H9 (cell line): ENCODE results near the gene CCR7. TPM values are rescaled to one million over a fixed set of nuclear protein-coding genes. Genes with fewer than 3 reads are reported as not detected.

Experiments used
- DNase-seq: peaks from one replicate; pipeline ENCODE4 v3.0.0-alpha.2; 2017
- H2AFZ ChIP-seq: one replicate; pipeline ENCODE4 v1.6.1; 2013; ENCODE audit warnings: mild to moderate bottlenecking, low read length, control low read depth, moderate library complexity
- H2AK5ac ChIP-seq: 2 replicates; pipeline ENCODE4 v1.6.1; 2013; ENCODE audit warnings: low read length, control low read depth, mixed read lengths; ENCODE audit not compliant: insufficient read length
- H2BK120ac ChIP-seq: one replicate; pipeline ENCODE4 v1.6.1; 2013; ENCODE audit warnings: low read depth, mild to moderate bottlenecking, low read length, control low read depth, inconsistent platforms; ENCODE audit not compliant: poor library complexity, severe bottlenecking
- H2BK12ac ChIP-seq: 2 replicates; pipeline ENCODE4 v1.6.1; 2013; ENCODE audit warnings: low read length, control low read depth, mixed read lengths, low read depth; ENCODE audit not compliant: insufficient read length
- H2BK15ac ChIP-seq: 2 replicates; pipeline ENCODE4 v1.6.1; 2013; ENCODE audit warnings: low read depth, low read length, control low read depth
- H2BK20ac ChIP-seq: one replicate; pipeline ENCODE4 v1.6.1; 2013; ENCODE audit warnings: low read depth, mild to moderate bottlenecking, low read length, control low read depth, inconsistent platforms; ENCODE audit not compliant: poor library complexity, severe bottlenecking
- H2BK5ac ChIP-seq: 2 replicates; pipeline ENCODE4 v1.6.1; 2013; ENCODE audit warnings: low read length, control low read depth, mixed read lengths; ENCODE audit not compliant: insufficient read length
- H3K14ac ChIP-seq: 2 replicates; pipeline ENCODE4 v1.6.1; 2013; ENCODE audit warnings: low read length, control low read depth; ENCODE audit not compliant: insufficient read depth
- H3K18ac ChIP-seq: 2 replicates; pipeline ENCODE4 v1.6.1; 2013; ENCODE audit warnings: low read depth, mild to moderate bottlenecking, mixed read lengths, low read length, control low read depth; ENCODE audit not compliant: insufficient read length
- H3K23ac ChIP-seq: 2 replicates; pipeline ENCODE4 v1.6.1; 2013; ENCODE audit warnings: low read length, control low read depth, mixed read lengths, low read depth; ENCODE audit not compliant: insufficient read length
- H3K23me2 ChIP-seq: 2 replicates; pipeline ENCODE4 v1.6.1; 2013; ENCODE audit warnings: low read depth, mild to moderate bottlenecking, mixed read lengths, low read length, control low read depth; ENCODE audit not compliant: insufficient read length, poor library complexity, severe bottlenecking
- H3K27ac ChIP-seq: 2 replicates; pipeline ENCODE4 v1.5.1; 2013; ENCODE audit warnings: low read length, control low read depth, mixed read lengths, low read depth; ENCODE audit not compliant: insufficient read length
- H3K27me3 ChIP-seq: 2 replicates; pipeline ENCODE4 v1.6.1; 2013; ENCODE audit warnings: low read length, control low read depth, inconsistent platforms; ENCODE audit not compliant: insufficient read depth
- H3K4ac ChIP-seq: 2 replicates; pipeline ENCODE4 v1.6.1; 2013; ENCODE audit warnings: low read depth, mild to moderate bottlenecking, control low read depth, inconsistent platforms, low read length, moderate library complexity
- H3K4me1 ChIP-seq: 2 replicates; pipeline ENCODE4 v1.6.1; 2013; ENCODE audit warnings: low read length, control low read depth, inconsistent platforms; ENCODE audit not compliant: insufficient read depth
- H3K4me2 ChIP-seq: 2 replicates; pipeline ENCODE4 v1.6.1; 2013; ENCODE audit warnings: low read length, control low read depth, mixed read lengths; ENCODE audit not compliant: insufficient read length, insufficient read depth
- H3K56ac ChIP-seq: 2 replicates; pipeline ENCODE4 v1.6.1; 2013; ENCODE audit warnings: low read depth, mild to moderate bottlenecking, mixed read lengths, low read length, control low read depth; ENCODE audit not compliant: insufficient read length
- H3K79me1 ChIP-seq: 2 replicates; pipeline ENCODE4 v1.6.1; 2013; ENCODE audit warnings: low read depth, mild to moderate bottlenecking, moderate library complexity, low read length, control low read depth, inconsistent platforms; ENCODE audit not compliant: insufficient read depth, poor library complexity, severe bottlenecking
- H3K79me2 ChIP-seq: 2 replicates; pipeline ENCODE4 v1.6.1; 2013; ENCODE audit warnings: low read length, control low read depth, inconsistent platforms; ENCODE audit not compliant: insufficient read depth
- H3K9ac ChIP-seq: 2 replicates; pipeline ENCODE4 v1.6.1; 2013; ENCODE audit warnings: low read length, control low read depth, mixed read lengths; ENCODE audit not compliant: insufficient read length; ENCODE audit errors: extremely low read depth
- H3K9me3 ChIP-seq: one replicate; pipeline ENCODE4 v1.6.1; 2013; ENCODE audit warnings: low read depth, low read length, inconsistent platforms; ENCODE audit not compliant: control insufficient read depth
- H3T11ph ChIP-seq: one replicate; pipeline ENCODE4 v1.6.1; 2013; ENCODE audit warnings: mild to moderate bottlenecking, low read length, control low read depth, inconsistent platforms
- H4K20me1 ChIP-seq: one replicate; pipeline ENCODE4 v1.6.1; 2013; ENCODE audit not compliant: control insufficient read depth, insufficient read length, insufficient read depth
- H4K5ac ChIP-seq: 2 replicates; pipeline ENCODE4 v1.6.1; 2013; ENCODE audit warnings: low read depth, mild to moderate bottlenecking, mixed read lengths, low read length, control low read depth; ENCODE audit not compliant: insufficient read length
- H4K8ac ChIP-seq: replicated peaks from 2 replicates; pipeline ENCODE4 v1.6.1; 2013; ENCODE audit warnings: low read length, control low read depth, mixed read lengths, low read depth; ENCODE audit not compliant: insufficient read length
- H4K91ac ChIP-seq: 2 replicates; pipeline ENCODE4 v1.6.1; 2013; ENCODE audit warnings: low read depth, mild to moderate bottlenecking, moderate library complexity, mixed read lengths, low read length, control low read depth; ENCODE audit not compliant: insufficient read length
- H3K27ac Mint-ChIP-seq, 3 experiments: 2 replicates in 2 of 3; 3 replicates in 1 of 3; pipeline ENCODE4 v1.8.0; 2020 to 2021; ENCODE audit warnings: mixed read lengths in 3 of 3, mild to moderate bottlenecking in 1 of 3, moderate library complexity in 1 of 3
- H3K27me3 Mint-ChIP-seq: 2 replicates; pipeline ENCODE4 v1.8.0; 2021; ENCODE audit warnings: low read depth, mild to moderate bottlenecking, moderate library complexity, mixed read lengths
- H3K36me3 Mint-ChIP-seq, 3 experiments: 2 replicates in 2 of 3; 3 replicates in 1 of 3; pipeline ENCODE4 v1.8.0; 2020 to 2021; ENCODE audit warnings: low read depth in 3 of 3, mixed read lengths in 3 of 3; ENCODE audit not compliant: insufficient read depth in 1 of 3
- H3K4me1 Mint-ChIP-seq, 2 experiments: 2 replicates each; pipeline ENCODE4 v1.8.0; 2020; ENCODE audit warnings: mixed read lengths in 2 of 2
- H3K4me3 Mint-ChIP-seq, 2 experiments: 2 replicates in 1 of 2; 3 replicates in 1 of 2; pipeline ENCODE4 v1.8.0; 2020 to 2021; ENCODE audit warnings: mild to moderate bottlenecking in 2 of 2, mixed read lengths in 2 of 2, moderate library complexity in 1 of 2
- H3K9me3 Mint-ChIP-seq, 2 experiments: 2 replicates in 1 of 2; 3 replicates in 1 of 2; pipeline ENCODE4 v1.8.0; 2020; ENCODE audit warnings: mild to moderate bottlenecking in 2 of 2, mixed read lengths in 2 of 2, moderate library complexity in 1 of 2
- CTCF ChIP-seq: fragments of 200-600 bp; sonication (generic); conservative IDR thresholded peaks from 3 replicates; pipeline ENCODE4 v1.8.0; 2021; ENCODE audit warnings: antibody characterized with exemption, mild to moderate bottlenecking
- WGBS: extraction: QIAGEN DNeasy Blood & Tissue Kit; methylation state at CpG from one replicate; pipeline ENCODE4 v1.1.7; 2013; ENCODE audit warnings: missing lambda C conversion rate, low lambda C conversion rate, mixed read lengths; ENCODE audit not compliant: insufficient read length; ENCODE audit errors: extremely low coverage; 5-methylcytosine and 5-hydroxymethylcytosine counted together
- total RNA-seq: library from RNA; stranded (reverse); gene quantifications from 2 replicates; pipeline ENCODE4 v1.2.1, GENCODE V29; 2021

The CCR7 gene
- total RNA-seq, 1 experiment from 2014 or later = 0.31 TPM

GRCh38 chr17:40600486-40601046, 35.3 kb upstream of the CCR7 start:
- no peak overlapping the region for H2AK5ac ChIP-seq
- DNase-seq = no peak
- no CpG with 5 or more reads among the region's 8 CpGs for WGBS
- no peak overlapping the region for H3K9ac ChIP-seq
- no peak overlapping the region for H3K27ac Mint-ChIP-seq
- no peak overlapping the region for H3K14ac ChIP-seq
- H3K4ac ChIP-seq = no peak overlapping the region
- peaks cover 11 to 13% of the 10 kb centered on the region in 2 experiments for H3K4me1 Mint-ChIP-seq
- no peak overlapping the region for H3K4me3 Mint-ChIP-seq
- H3K9me3 Mint-ChIP-seq = no peaks in the 10 kb centered on the region
- H3T11ph ChIP-seq = no peak overlapping the region
- H3K23me2 ChIP-seq = no peaks in the 10 kb centered on the region
- H3K27me3 ChIP-seq = no peaks in the 10 kb centered on the region
- no peak overlapping the region for H2BK5ac ChIP-seq
- no peaks in the 10 kb centered on the region for H3K79me2 ChIP-seq
- no peak overlapping the region for H3K56ac ChIP-seq
- H3K27ac ChIP-seq = no peak overlapping the region
- no peak for TF ChIP-seq CTCF
- H2BK20ac ChIP-seq = no peak overlapping the region
- H3K36me3 Mint-ChIP-seq = no peaks in the 10 kb centered on the region
- peaks cover 3% of the 10 kb centered on the region; the same call in 1 of the 2 replicates for H3K27me3 Mint-ChIP-seq
- no peak overlapping the region for H4K8ac ChIP-seq
- H3K4me2 ChIP-seq = no peak overlapping the region
- H2AFZ ChIP-seq = no peak overlapping the region
- no peak overlapping the region for H2BK120ac ChIP-seq
- H4K91ac ChIP-seq = no peak overlapping the region
- H3K9me3 ChIP-seq = no peaks in the 10 kb centered on the region
- H3K23ac ChIP-seq = no peak overlapping the region
- H2BK12ac ChIP-seq = no peak overlapping the region
- no peak overlapping the region for H2BK15ac ChIP-seq
- no peaks in the 10 kb centered on the region for H3K4me1 ChIP-seq
- H3K18ac ChIP-seq = no peak overlapping the region
- H3K79me1 ChIP-seq = no peaks in the 10 kb centered on the region
- H4K5ac ChIP-seq = no peak overlapping the region
- H4K20me1 ChIP-seq = no peaks in the 10 kb centered on the region
